Measurements from ENCODE around the gene ABLIM1. TPM values are rescaled to one million over a fixed set of nuclear protein-coding genes. Genes with fewer than 3 reads are reported as not detected.

Gene ABLIM1
- total and polyA plus RNA-seq, 2 donors = 46.7 to 71.3 TPM

GRCh38 chr10:114631666-114632417 is 26.2 kb downstream of the ABLIM1 start:
- peak overlapping the region; percentile 42 for H3K4me3 ChIP-seq (ENCODE audit: low read depth, low read length)
- H3K27ac ChIP-seq (ENCODE audit: low read depth) = no peak overlapping the region
- WGBS = under 1% methylated on average over 53 of the region's 53 CpGs
- no peaks in the 10 kb centered on the region for H3K36me3 ChIP-seq (ENCODE audit: insufficient read depth)
- DNase-seq (ENCODE audit: extremely low spot score) = no peak
- no peaks in the 10 kb centered on the region for H3K4me1 ChIP-seq (ENCODE audit: insufficient read depth)

GRCh38 chr10:114631090-114631665 is 26.9 kb downstream of the ABLIM1 start:
- 52% methylated on average over 9 of the region's 9 CpGs for WGBS
- no peak overlapping the region for H3K27ac ChIP-seq (ENCODE audit: low read depth)

GRCh38 chr10:114629824-114630730 is 28.0 kb downstream of the ABLIM1 start:
- 80% methylated on average over 4 of the region's 4 CpGs for WGBS
- Histone ChIP-seq H3K27ac (ENCODE audit: low read depth) (no peak overlapping the region), H3K36me3 (ENCODE audit: insufficient read depth) (no peaks in the 10 kb centered on the region), H3K4me3 (ENCODE audit: low read depth, low read length) (no peak overlapping the region), H3K4me1 (ENCODE audit: insufficient read depth) (no peaks in the 10 kb centered on the region)
- no peak for DNase-seq (ENCODE audit: extremely low spot score)

More at GRCh38 chr10:114631090-114631665, 26.9 kb downstream of the ABLIM1 start:
- Histone ChIP-seq H3K4me3 (ENCODE audit: low read depth, low read length) (peak overlapping the region; percentile 42), H3K36me3 (ENCODE audit: insufficient read depth) (no peaks in the 10 kb centered on the region), H3K4me1 (ENCODE audit: insufficient read depth) (no peaks in the 10 kb centered on the region)
- no peak for DNase-seq (ENCODE audit: extremely low spot score)

GRCh38 chr10:114629083-114629823 is 28.8 kb downstream of the ABLIM1 start:
- whole genome bisulfite sequencing = 85% methylated on average over 9 of the region's 9 CpGs
- H3K36me3 ChIP-seq (ENCODE audit: insufficient read depth) = no peaks in the 10 kb centered on the region
- no peak overlapping the region for H3K4me3 ChIP-seq (ENCODE audit: low read depth, low read length)
- H3K4me1 ChIP-seq (ENCODE audit: insufficient read depth) = no peaks in the 10 kb centered on the region
- H3K27ac ChIP-seq (ENCODE audit: low read depth) = no peak overlapping the region
- DNase-seq (ENCODE audit: extremely low spot score) = no peak

GRCh38 chr10:114628106-114628505 is 30.0 kb downstream of the ABLIM1 start:
- Histone ChIP-seq H3K4me3 (ENCODE audit: low read depth, low read length) (no peak overlapping the region), H3K4me1 (ENCODE audit: insufficient read depth) (no peaks in the 10 kb centered on the region), H3K27ac (ENCODE audit: low read depth) (no peak overlapping the region), H3K36me3 (ENCODE audit: insufficient read depth) (no peaks in the 10 kb centered on the region)
- DNase-seq (ENCODE audit: extremely low spot score) = no peak
- WGBS = 92% methylated on average over 3 of the region's 3 CpGs

GRCh38 chr10:114626841-114627240 is 31.2 kb downstream of the ABLIM1 start:
- DNase-seq (ENCODE audit: extremely low spot score) = no peak
- no peaks in the 10 kb centered on the region for H3K4me1 ChIP-seq (ENCODE audit: insufficient read depth)
- H3K27ac ChIP-seq (ENCODE audit: low read depth) = no peak overlapping the region
- no peak overlapping the region for H3K4me3 ChIP-seq (ENCODE audit: low read depth, low read length)
- 100% methylated on average over 1 of the region's 1 CpG for WGBS
- no peaks in the 10 kb centered on the region for H3K36me3 ChIP-seq (ENCODE audit: insufficient read depth)

- DNase-seq (ENCODE audit: extremely low spot score) = no peak
- Histone ChIP-seq H3K27ac (ENCODE audit: low read depth) (no peak overlapping the region), H3K4me1 (ENCODE audit: insufficient read depth) (no peaks in the 10 kb centered on the region), H3K36me3 (ENCODE audit: insufficient read depth) (no peaks in the 10 kb centered on the region), H3K4me3 (ENCODE audit: low read depth, low read length) (no peak overlapping the region)
- WGBS = 92% methylated on average over 5 of the region's 5 CpGs
Measured at GRCh38 chr10:114624951-114625780, 32.9 kb downstream of the ABLIM1 start.

- DNase-seq (ENCODE audit: extremely low spot score) = no peak
- Histone ChIP-seq H3K4me3 (ENCODE audit: low read depth, low read length) (no peak overlapping the region), H3K36me3 (ENCODE audit: insufficient read depth) (no peaks in the 10 kb centered on the region), H3K27ac (ENCODE audit: low read depth) (no peak overlapping the region), H3K4me1 (ENCODE audit: insufficient read depth) (no peaks in the 10 kb centered on the region)
- 96% methylated on average over 2 of the region's 2 CpGs for WGBS
Measured at GRCh38 chr10:114624422-114624821, 33.7 kb downstream of the ABLIM1 start.

- Histone ChIP-seq H3K4me3 (ENCODE audit: low read depth, low read length) (no peak overlapping the region), H3K27ac (ENCODE audit: low read depth) (no peak overlapping the region), H3K36me3 (ENCODE audit: insufficient read depth) (no peaks in the 10 kb centered on the region), H3K4me1 (ENCODE audit: insufficient read depth) (no peaks in the 10 kb centered on the region)
- no peak for DNase-seq (ENCODE audit: extremely low spot score)
- 23% methylated on average over 2 of the region's 2 CpGs for WGBS
Measured at GRCh38 chr10:114623661-114624294, 34.3 kb downstream of the ABLIM1 start.

GRCh38 chr10:114623155-114623554 is 34.9 kb downstream of the ABLIM1 start:
- Histone ChIP-seq H3K4me3 (ENCODE audit: low read depth, low read length) (no peak overlapping the region), H3K36me3 (ENCODE audit: insufficient read depth) (no peaks in the 10 kb centered on the region), H3K27ac (ENCODE audit: low read depth) (no peak overlapping the region), H3K4me1 (ENCODE audit: insufficient read depth) (no peaks in the 10 kb centered on the region)
- no peak for DNase-seq (ENCODE audit: extremely low spot score)
- WGBS = 88% methylated on average over 2 of the region's 2 CpGs

GRCh38 chr10:114618722-114619121 is 39.4 kb downstream of the ABLIM1 start:
- H3K4me3 ChIP-seq (ENCODE audit: low read depth, low read length) = no peak overlapping the region
- no peak for DNase-seq (ENCODE audit: extremely low spot score)
- no peaks in the 10 kb centered on the region for H3K4me1 ChIP-seq (ENCODE audit: insufficient read depth)
- 92% methylated on average over 3 of the region's 3 CpGs for WGBS
- H3K36me3 ChIP-seq (ENCODE audit: insufficient read depth) = no peaks in the 10 kb centered on the region
- H3K27ac ChIP-seq (ENCODE audit: low read depth) = no peak overlapping the region

GRCh38 chr10:114616516-114616915 is 41.6 kb downstream of the ABLIM1 start:
- WGBS = 95% methylated on average over 4 of the region's 4 CpGs
- Histone ChIP-seq H3K27ac (ENCODE audit: low read depth) (no peak overlapping the region), H3K36me3 (ENCODE audit: insufficient read depth) (no peaks in the 10 kb centered on the region), H3K4me1 (ENCODE audit: insufficient read depth) (no peaks in the 10 kb centered on the region), H3K4me3 (ENCODE audit: low read depth, low read length) (no peak overlapping the region)
- DNase-seq (ENCODE audit: extremely low spot score) = no peak

Measured in urinary bladder (tissue), 4 donors.